ENCODE results near the gene PIK3R3. TPM values are rescaled to one million over a fixed set of nuclear protein-coding genes. Genes with fewer than 3 reads are reported as not detected.

Gene PIK3R3
- total RNA-seq, 2 donors from 2014 or later = 8.2 TPM

GRCh38 chr1:46002551-46003150 is 129.8 kb downstream of the PIK3R3 start:
- H3K9ac ChIP-seq (ENCODE audit: low read depth in 2 of 2, low read length in 2 of 2) = no peak overlapping the region
- H3K27ac ChIP-seq = no peak overlapping the region
- DNase-seq = no peak
- no peaks in the 10 kb centered on the region for H3K9me3 ChIP-seq
- no peaks in the 10 kb centered on the region for H3K27me3 ChIP-seq
- no peaks in the 10 kb centered on the region for H3K36me3 ChIP-seq
- intact Hi-C loops (cut with DNase I) = no loop called here
- TF ChIP-seq CTCF (IDR thresholded peaks at IDR 0.05) = no peak
- no peaks in the 10 kb centered on the region for H3K4me1 ChIP-seq
- no peak overlapping the region for H3K4me3 ChIP-seq

GRCh38 chr1:46001081-46001785 is 131.2 kb downstream of the PIK3R3 start:
- no peak for TF ChIP-seq CTCF (IDR thresholded peaks at IDR 0.05)
- Histone ChIP-seq H3K27ac (no peak overlapping the region), H3K27me3 (no peaks in the 10 kb centered on the region), H3K4me1 (no peaks in the 10 kb centered on the region), H3K9me3 (no peaks in the 10 kb centered on the region), H3K9ac (ENCODE audit: low read depth in 2 of 2, low read length in 2 of 2) (no peak overlapping the region), H3K36me3 (no peaks in the 10 kb centered on the region), H3K4me3 (no peak overlapping the region)
- intact Hi-C loops (cut with DNase I) = no loop called here
- DNase-seq = no peak

GRCh38 chr1:45999507-45999906 is 132.9 kb downstream of the PIK3R3 start:
- no peaks in the 10 kb centered on the region for H3K4me1 ChIP-seq
- no peak for DNase-seq
- H3K36me3 ChIP-seq = no peaks in the 10 kb centered on the region
- H3K9ac ChIP-seq (ENCODE audit: low read depth in 2 of 2, low read length in 2 of 2) = no peak overlapping the region
- TF ChIP-seq CTCF (IDR thresholded peaks at IDR 0.05) = no peak
- no peak overlapping the region for H3K4me3 ChIP-seq
- intact Hi-C loops (cut with DNase I) = no loop called here
- no peaks in the 10 kb centered on the region for H3K27me3 ChIP-seq
- no peaks in the 10 kb centered on the region for H3K9me3 ChIP-seq
- no peak overlapping the region for H3K27ac ChIP-seq

- Histone ChIP-seq H3K36me3 (no peaks in the 10 kb centered on the region), H3K9ac (ENCODE audit: low read depth in 2 of 2, low read length in 2 of 2) (no peak overlapping the region), H3K4me1 (no peaks in the 10 kb centered on the region), H3K4me3 (no peak overlapping the region), H3K27me3 (no peaks in the 10 kb centered on the region), H3K9me3 (no peaks in the 10 kb centered on the region), H3K27ac (no peak overlapping the region)
- intact Hi-C loops (cut with DNase I) = no loop called here
- no peak for DNase-seq
- TF ChIP-seq CTCF (IDR thresholded peaks at IDR 0.05) = no peak
These were observed 134.3 kb downstream of the PIK3R3 start for GRCh38 chr1:45998020-45998617.

GRCh38 chr1:45995298-45995697 is 137.1 kb downstream of the PIK3R3 start:
- no peaks in the 10 kb centered on the region for H3K27me3 ChIP-seq
- no peak for DNase-seq
- no peak overlapping the region for H3K4me3 ChIP-seq
- no peak overlapping the region for H3K27ac ChIP-seq
- no peaks in the 10 kb centered on the region for H3K36me3 ChIP-seq
- intact Hi-C loops (cut with DNase I) = no loop called here
- no peak for TF ChIP-seq CTCF (IDR thresholded peaks at IDR 0.05)
- no peak overlapping the region for H3K9ac ChIP-seq (ENCODE audit: low read depth in 2 of 2, low read length in 2 of 2)
- no peaks in the 10 kb centered on the region for H3K9me3 ChIP-seq
- H3K4me1 ChIP-seq = no peaks in the 10 kb centered on the region

All from colonic mucosa (tissue), 4 donors.